Brain pericyte (primary cell): ENCODE results near the gene NGDN.

Source experiments
- DNase-seq: peaks from one replicate; pipeline ENCODE4 v3.0.0-alpha.2; 2012; ENCODE audit warnings: low read depth, low spot score

NGDN gene

GRCh38 chr14:23521785-23522640 lies 52.5 kb downstream of the NGDN start:
- DNase-seq, result no peak

- DNase-seq, result no peak
Observed at GRCh38 chr14:23522643-23523198, 53.2 kb downstream of the NGDN start.

- no peak for DNase-seq
Observed at GRCh38 chr14:23523229-23524016, 53.9 kb downstream of the NGDN start.

GRCh38 chr14:23524954-23525353 lies 55.5 kb downstream of the NGDN start:
- DNase-seq, result no peak

GRCh38 chr14:23525611-23526010 lies 56.1 kb downstream of the NGDN start:
- no peak for DNase-seq
